Nephron progenitor cell (in vitro differentiated cells): Measurements from ENCODE around the gene POC1B.
A peak's percentile ranks its signal among the peaks of the same experiment; 100 is the strongest.

Experiments used
- DNase-seq: peaks from one replicate; pipeline ENCODE4 v3.0.0; 2021
- H3K27ac Mint-ChIP-seq: 2 replicates; pipeline ENCODE4 v1.8.0; 2021; ENCODE audit warnings: mild to moderate bottlenecking, moderate library complexity, mixed read lengths
- H3K27me3 Mint-ChIP-seq: 2 replicates; pipeline ENCODE4 v1.8.0; 2021; ENCODE audit warnings: mild to moderate bottlenecking, low read depth, mixed read lengths; ENCODE audit not compliant: poor library complexity
- H3K36me3 Mint-ChIP-seq: 2 replicates; pipeline ENCODE4 v1.8.0; 2021; ENCODE audit warnings: low read depth, mixed read lengths
- H3K4me1 Mint-ChIP-seq: 2 replicates; pipeline ENCODE4 v1.8.0; 2021; ENCODE audit warnings: mixed read lengths
- H3K4me3 Mint-ChIP-seq: 2 replicates; pipeline ENCODE4 v1.8.0; 2021; ENCODE audit warnings: mild to moderate bottlenecking, moderate library complexity, mixed read lengths
- H3K9me3 Mint-ChIP-seq: 2 replicates; pipeline ENCODE4 v1.8.0; 2021; ENCODE audit warnings: mild to moderate bottlenecking, moderate library complexity, mixed read lengths
- CTCF ChIP-seq: fragments of 200-600 bp; sonication (generic); IDR thresholded peaks from 2 replicates; pipeline ENCODE4 v1.5.0; 2021; ENCODE audit warnings: antibody characterized with exemption

The POC1B gene

GRCh38 chr12:89507015-89507824, 18.6 kb downstream of the POC1B start:
- Mint-ChIP-seq H3K27me3 (no peaks in the 10 kb centered on the region), H3K4me1 (peaks cover 9% of the 10 kb centered on the region), H3K27ac (no peak overlapping the region), H3K4me3 (no peak overlapping the region), H3K36me3 (peaks cover 15% of the 10 kb centered on the region), H3K9me3 (peaks cover 21% of the 10 kb centered on the region)
- no peak for TF ChIP-seq CTCF
- DNase-seq = no peak

- Mint-ChIP-seq H3K4me3 (no peak overlapping the region), H3K9me3 (peaks cover 25% of the 10 kb centered on the region), H3K27me3 (no peaks in the 10 kb centered on the region), H3K4me1 (peaks cover 9% of the 10 kb centered on the region), H3K36me3 (peaks cover 25% of the 10 kb centered on the region), H3K27ac (peak overlapping the region; percentile 75)
- TF ChIP-seq CTCF = no peak
- no peak for DNase-seq
These were observed 19.8 kb downstream of the POC1B start for GRCh38 chr12:89506050-89506449.

- TF ChIP-seq CTCF = no peak
- H3K4me1 Mint-ChIP-seq = peaks cover 9% of the 10 kb centered on the region
- no peaks in the 10 kb centered on the region for H3K27me3 Mint-ChIP-seq
- no peak overlapping the region for H3K4me3 Mint-ChIP-seq
- DNase-seq = no peak
- peaks cover 25% of the 10 kb centered on the region for H3K9me3 Mint-ChIP-seq
- no peak overlapping the region for H3K27ac Mint-ChIP-seq
- peaks cover 36% of the 10 kb centered on the region for H3K36me3 Mint-ChIP-seq
These were observed 21.1 kb downstream of the POC1B start for GRCh38 chr12:89504560-89505346.

GRCh38 chr12:89501793-89502192, 24.1 kb downstream of the POC1B start:
- Mint-ChIP-seq H3K36me3 (peaks cover 45% of the 10 kb centered on the region), H3K4me3 (no peak overlapping the region), H3K9me3 (peaks cover 25% of the 10 kb centered on the region), H3K4me1 (peaks cover 5% of the 10 kb centered on the region), H3K27ac (no peak overlapping the region), H3K27me3 (no peaks in the 10 kb centered on the region)
- DNase-seq = no peak
- TF ChIP-seq CTCF = no peak

- Mint-ChIP-seq H3K27me3 (no peaks in the 10 kb centered on the region), H3K4me1 (no peaks in the 10 kb centered on the region), H3K36me3 (peaks cover 57% of the 10 kb centered on the region), H3K9me3 (peaks cover 23% of the 10 kb centered on the region), H3K4me3 (no peak overlapping the region), H3K27ac (no peak overlapping the region)
- no peak for DNase-seq
- TF ChIP-seq CTCF = no peak
These were observed 26.0 kb downstream of the POC1B start for GRCh38 chr12:89499857-89500256.
